GM12864 (cell line): Measurements from ENCODE around the gene NANOS2.

Source experiments
- DNase-seq: peaks from one replicate; pipeline ENCODE4 v3.0.0-alpha.2; 2011; ENCODE audit warnings: low read depth
- H3K4me3 ChIP-seq: 2 replicates; pipeline ENCODE4 v1.5.1; 2011; ENCODE audit warnings: mild to moderate bottlenecking, low read depth, low read length, control low read depth
- CTCF ChIP-seq: IDR thresholded peaks from 2 replicates; pipeline ENCODE4 v1.5.1; 2011; ENCODE audit warnings: low read depth, mild to moderate bottlenecking, moderate library complexity, low read length, control low read depth, inconsistent platforms; ENCODE audit errors: missing control alignments

NANOS2 gene

DNA sequence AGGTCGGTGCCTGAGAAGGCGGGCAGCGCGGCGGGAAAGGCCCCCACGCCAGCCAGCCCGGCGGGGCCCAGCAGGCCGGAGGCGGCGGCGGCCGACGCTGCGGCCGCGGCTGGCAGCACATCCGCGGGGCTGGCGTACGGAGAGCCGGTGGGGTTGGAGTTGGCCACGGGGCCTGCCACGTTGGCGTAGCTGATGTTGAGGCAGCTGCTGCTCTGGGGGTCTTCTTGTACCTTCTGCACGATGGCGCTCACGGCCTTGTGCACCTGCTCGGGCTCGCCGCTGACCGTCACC lies 25.9 kb upstream of the NANOS2 start:
- TF ChIP-seq CTCF: no peak
- H3K4me3 ChIP-seq: no peak overlapping the region
- no peak for DNase-seq

DNA sequence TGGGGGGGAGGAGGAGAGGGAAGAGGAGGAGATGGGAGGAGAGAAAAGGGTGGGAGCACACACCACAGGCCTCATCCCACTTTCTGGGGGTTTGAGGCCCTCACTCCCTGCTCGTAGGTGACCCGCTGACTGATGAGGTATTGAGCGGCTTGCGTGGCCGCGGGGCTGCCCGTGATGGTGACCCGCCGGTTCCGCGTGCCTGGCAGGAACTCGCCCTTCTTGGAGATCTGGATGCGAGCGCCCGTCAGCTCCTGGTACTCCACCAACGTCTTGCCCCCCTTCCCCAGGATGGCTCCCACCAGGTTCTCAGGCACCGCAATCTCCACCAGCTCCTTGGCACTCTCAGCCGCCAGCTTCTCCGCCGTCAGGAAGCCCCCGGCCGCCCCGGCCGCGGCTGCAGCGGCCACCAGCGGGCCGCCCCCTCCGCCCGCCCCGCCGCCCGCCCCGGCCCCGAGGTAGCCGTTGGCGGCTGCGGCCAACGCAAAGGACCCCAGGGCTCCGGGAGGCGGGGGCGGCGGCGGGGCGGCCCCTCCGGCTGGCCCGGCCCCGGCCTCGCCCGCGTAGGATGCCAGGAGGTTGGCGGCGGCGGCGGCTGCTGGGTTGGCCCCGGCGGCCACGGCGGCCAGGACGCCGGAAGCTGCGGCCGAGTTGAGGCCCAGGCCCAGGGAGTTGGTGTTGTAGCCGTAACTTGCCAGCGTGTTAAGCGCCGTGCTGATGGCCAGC lies 25.4 kb upstream of the NANOS2 start:
- no peak for TF ChIP-seq CTCF
- DNase-seq: no peak
- H3K4me3 ChIP-seq: no peak overlapping the region

- no peak for DNase-seq
- TF ChIP-seq CTCF: no peak
- no peak overlapping the region for H3K4me3 ChIP-seq
Measured at GRCh38 chr19:45938733-45939319, 24.2 kb upstream of the NANOS2 start.

DNA sequence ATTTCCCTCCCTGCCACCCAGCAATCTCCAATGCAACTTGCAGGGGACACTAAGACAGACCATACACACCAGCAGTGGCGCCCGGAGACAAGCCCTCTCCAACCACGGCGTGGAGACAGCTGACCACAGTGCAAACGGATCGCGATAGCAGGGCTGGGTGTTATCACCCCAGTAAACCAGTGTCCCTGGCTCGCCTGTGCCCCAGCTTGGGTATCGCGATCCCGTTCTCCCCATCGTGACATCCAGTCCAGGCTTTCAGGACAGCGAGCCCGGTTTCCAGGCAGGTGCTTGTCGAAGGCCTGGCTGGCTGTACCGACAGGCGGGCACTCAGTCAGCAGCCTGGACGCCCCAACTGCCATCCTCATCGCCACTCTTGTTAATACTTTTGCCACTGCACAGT lies 20.7 kb upstream of the NANOS2 start:
- H3K4me3 ChIP-seq: no peak overlapping the region
- no peak for TF ChIP-seq CTCF
- no peak for DNase-seq

DNA sequence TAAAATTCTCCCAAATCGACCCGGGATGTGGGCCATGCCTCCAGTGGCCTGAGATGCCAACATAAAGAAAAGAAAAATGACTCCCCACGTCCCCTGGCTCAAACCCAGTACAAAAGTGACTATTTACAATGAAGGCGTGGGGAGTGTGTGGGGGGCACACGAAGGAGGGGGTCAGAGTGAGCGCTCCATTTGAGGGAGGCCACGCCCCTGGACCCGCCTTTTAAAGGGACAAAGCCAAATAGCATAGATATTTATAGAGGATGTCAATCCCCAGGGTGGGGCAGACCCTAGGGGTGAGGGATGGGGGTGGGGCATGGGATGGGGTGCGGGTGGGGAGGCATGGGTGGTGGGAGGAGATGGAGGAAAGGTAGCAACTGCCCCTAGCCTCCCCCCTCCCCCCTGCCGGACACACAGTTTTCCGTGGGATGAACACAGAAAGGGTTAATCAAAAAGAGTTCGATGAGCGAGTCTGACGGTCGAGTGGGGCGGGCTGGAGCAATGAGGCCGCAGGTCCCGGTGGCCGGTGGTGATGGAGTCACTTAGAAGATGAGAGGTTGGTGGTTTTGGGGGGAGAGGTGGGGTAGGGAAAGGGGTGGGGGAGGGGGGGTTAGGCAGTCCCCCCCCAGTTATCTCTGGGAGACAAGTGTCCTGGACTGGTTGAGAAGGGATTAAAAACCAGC lies 20.1 kb upstream of the NANOS2 start:
- H3K4me3 ChIP-seq: no peak overlapping the region
- TF ChIP-seq CTCF: no peak
- DNase-seq: no peak

- H3K4me3 ChIP-seq: no peak overlapping the region
- no peak for TF ChIP-seq CTCF
- DNase-seq: no peak
Measured at GRCh38 chr19:45933759-45934158, 19.2 kb upstream of the NANOS2 start.
